ENCODE measurements around the gene CLDND1. TPM values are rescaled to one million over a fixed set of nuclear protein-coding genes. Genes with fewer than 3 reads are reported as not detected.

CLDND1 gene
- total and polyA plus RNA-seq, 4 donors = 21.8 to 55.5 (median 37.1) TPM

DNA sequence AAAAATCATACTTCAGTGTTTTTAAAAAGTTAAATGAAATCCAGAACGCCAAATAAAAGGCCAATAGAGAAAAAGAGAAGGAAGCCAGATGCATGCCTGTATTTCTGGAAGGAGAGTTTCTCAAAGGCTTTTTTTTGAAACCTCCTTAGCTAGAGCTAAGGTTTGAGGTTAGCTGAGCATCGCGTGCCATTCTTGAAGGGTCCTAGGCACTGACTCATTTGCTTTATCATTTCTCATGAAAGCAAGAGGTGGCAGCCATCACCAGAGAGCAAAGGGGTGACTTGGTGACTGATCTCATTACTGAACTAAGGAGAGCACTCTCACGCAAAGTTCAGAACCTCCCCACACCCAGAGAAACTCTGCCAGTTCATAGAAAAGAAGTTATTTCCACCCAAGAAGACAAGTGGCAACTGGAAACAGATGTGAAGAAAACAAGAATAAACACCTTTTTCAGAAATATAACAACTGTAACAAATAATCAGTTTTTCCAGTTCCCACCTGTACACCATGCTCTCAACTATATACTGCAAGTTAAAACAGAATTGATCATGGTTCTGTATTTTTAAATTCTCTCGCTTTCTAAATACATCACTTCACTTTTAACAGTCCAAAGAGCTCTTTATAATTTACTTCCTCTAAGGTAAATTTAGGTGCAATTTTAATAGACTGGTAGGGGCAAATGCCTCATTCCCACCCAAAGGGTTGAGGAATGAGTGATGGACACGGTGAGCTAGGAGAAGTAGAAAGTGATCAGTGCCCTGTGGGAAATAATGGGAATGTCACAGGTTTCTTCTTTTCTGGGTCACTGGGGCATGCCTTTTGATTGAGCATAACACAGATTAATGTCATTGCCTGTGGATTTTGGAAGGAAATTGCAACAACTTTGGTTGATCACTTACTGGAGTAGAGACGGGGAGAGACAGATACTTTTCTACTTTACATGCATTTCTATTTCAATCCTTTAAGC lies 33.7 kb upstream of the CLDND1 start:
- H3K9me3 ChIP-seq (ENCODE audit: control insufficient read depth in 4 of 4, low read length in 3 of 4) = no peaks in the 10 kb centered on the region
- no peaks in the 10 kb centered on the region for H3K27me3 ChIP-seq (ENCODE audit: control insufficient read depth in 4 of 4, insufficient read depth in 4 of 4, low read length in 3 of 4)
- 78% methylated on average over 7 of the region's 7 CpGs for WGBS
- TF ChIP-seq YY1 (IDR thresholded peaks at IDR 0.05) (no peak), EGR1 (IDR thresholded peaks at IDR 0.05; ENCODE audit: low read depth in 2 of 2) (no peak), FOXA1 (IDR thresholded peaks at IDR 0.05) (no peak), GABPA (IDR thresholded peaks at IDR 0.05 in 1 of 2, conservative IDR thresholded peaks at IDR 0.05 in 1 of 2) (no peak), SP1 (IDR thresholded peaks at IDR 0.05) (no peak), RXRA (IDR thresholded peaks at IDR 0.05) (no peak), FOXA2 (IDR thresholded peaks at IDR 0.05) (no peak), HNF4G (IDR thresholded peaks at IDR 0.05) (no peak)
- TF ChIP-seq, protein P1, sequence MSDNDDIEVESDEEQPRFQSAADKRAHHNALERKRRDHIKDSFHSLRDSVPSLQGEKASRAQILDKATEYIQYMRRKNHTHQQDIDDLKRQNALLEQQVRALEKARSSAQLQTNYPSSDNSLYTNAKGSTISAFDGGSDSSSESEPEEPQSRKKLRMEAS (IDR thresholded peaks at IDR 0.05) = no peak
- TF ChIP-seq, protein P2, sequence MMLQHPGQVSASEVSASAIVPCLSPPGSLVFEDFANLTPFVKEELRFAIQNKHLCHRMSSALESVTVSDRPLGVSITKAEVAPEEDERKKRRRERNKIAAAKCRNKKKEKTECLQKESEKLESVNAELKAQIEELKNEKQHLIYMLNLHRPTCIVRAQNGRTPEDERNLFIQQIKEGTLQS (IDR thresholded peaks at IDR 0.05) = no peak
- TF ChIP-seq, protein P3, sequence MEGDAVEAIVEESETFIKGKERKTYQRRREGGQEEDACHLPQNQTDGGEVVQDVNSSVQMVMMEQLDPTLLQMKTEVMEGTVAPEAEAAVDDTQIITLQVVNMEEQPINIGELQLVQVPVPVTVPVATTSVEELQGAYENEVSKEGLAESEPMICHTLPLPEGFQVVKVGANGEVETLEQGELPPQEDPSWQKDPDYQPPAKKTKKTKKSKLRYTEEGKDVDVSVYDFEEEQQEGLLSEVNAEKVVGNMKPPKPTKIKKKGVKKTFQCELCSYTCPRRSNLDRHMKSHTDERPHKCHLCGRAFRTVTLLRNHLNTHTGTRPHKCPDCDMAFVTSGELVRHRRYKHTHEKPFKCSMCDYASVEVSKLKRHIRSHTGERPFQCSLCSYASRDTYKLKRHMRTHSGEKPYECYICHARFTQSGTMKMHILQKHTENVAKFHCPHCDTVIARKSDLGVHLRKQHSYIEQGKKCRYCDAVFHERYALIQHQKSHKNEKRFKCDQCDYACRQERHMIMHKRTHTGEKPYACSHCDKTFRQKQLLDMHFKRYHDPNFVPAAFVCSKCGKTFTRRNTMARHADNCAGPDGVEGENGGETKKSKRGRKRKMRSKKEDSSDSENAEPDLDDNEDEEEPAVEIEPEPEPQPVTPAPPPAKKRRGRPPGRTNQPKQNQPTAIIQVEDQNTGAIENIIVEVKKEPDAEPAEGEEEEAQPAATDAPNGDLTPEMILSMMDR (IDR thresholded peaks at IDR 0.05; ENCODE audit: low read depth, low read length, missing input control) = no peak
- no peak for DNase-seq (ENCODE audit: low spot score)
- no peak overlapping the region for H3K4me3 ChIP-seq (ENCODE audit: low read depth in 1 of 3, low read length in 3 of 3)
- no peak overlapping the region for H3K9ac ChIP-seq (ENCODE audit: low read depth in 1 of 2, low read length in 2 of 2)
- H3K27ac ChIP-seq (ENCODE audit: low read depth in 1 of 2, low read length in 2 of 2) = no peak overlapping the region
- no peaks in the 10 kb centered on the region for H3K4me1 ChIP-seq (ENCODE audit: control insufficient read depth in 4 of 4, insufficient read depth in 4 of 4, low read length in 3 of 4)
- no peaks in the 10 kb centered on the region for H3K36me3 ChIP-seq (ENCODE audit: control insufficient read depth in 4 of 4, insufficient read depth in 3 of 4, low read depth in 1 of 4, low read length in 3 of 4)

DNA sequence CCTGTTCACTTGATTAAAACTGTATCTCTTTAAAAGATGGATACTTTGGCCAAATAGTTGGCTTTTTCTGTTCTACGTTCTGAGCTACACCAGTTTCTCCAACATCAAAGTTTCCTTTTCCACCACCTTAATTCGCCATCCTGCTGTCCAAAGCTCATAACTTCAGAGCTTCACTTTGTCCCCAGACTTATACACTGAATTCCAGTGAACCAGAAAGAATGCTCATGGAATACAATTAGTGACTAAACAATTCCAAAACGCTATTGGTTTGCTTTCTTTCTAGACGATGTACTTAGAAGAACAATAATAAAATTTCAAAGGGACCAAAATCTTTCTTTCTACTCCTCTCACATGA lies 32.3 kb upstream of the CLDND1 start:
- Histone ChIP-seq H3K36me3 (ENCODE audit: control insufficient read depth in 4 of 4, insufficient read depth in 3 of 4, low read depth in 1 of 4, low read length in 3 of 4) (no peaks in the 10 kb centered on the region), H3K4me3 (ENCODE audit: low read depth in 1 of 3, low read length in 3 of 3) (no peak overlapping the region), H3K9me3 (ENCODE audit: control insufficient read depth in 4 of 4, low read length in 3 of 4) (no peaks in the 10 kb centered on the region), H3K27ac (ENCODE audit: low read depth in 1 of 2, low read length in 2 of 2) (no peak overlapping the region), H3K4me1 (ENCODE audit: control insufficient read depth in 4 of 4, insufficient read depth in 4 of 4, low read length in 3 of 4) (no peaks in the 10 kb centered on the region), H3K27me3 (ENCODE audit: control insufficient read depth in 4 of 4, insufficient read depth in 4 of 4, low read length in 3 of 4) (no peaks in the 10 kb centered on the region), H3K9ac (ENCODE audit: low read depth in 1 of 2, low read length in 2 of 2) (no peak overlapping the region)
- 72% methylated on average over 4 of the region's 4 CpGs for WGBS
- TF ChIP-seq, protein P1 (IDR thresholded peaks at IDR 0.05) = no peak
- TF ChIP-seq TAF1 (conservative IDR thresholded peaks at IDR 0.05) = no peak
- DNase-seq (ENCODE audit: low spot score) = no peak

DNA sequence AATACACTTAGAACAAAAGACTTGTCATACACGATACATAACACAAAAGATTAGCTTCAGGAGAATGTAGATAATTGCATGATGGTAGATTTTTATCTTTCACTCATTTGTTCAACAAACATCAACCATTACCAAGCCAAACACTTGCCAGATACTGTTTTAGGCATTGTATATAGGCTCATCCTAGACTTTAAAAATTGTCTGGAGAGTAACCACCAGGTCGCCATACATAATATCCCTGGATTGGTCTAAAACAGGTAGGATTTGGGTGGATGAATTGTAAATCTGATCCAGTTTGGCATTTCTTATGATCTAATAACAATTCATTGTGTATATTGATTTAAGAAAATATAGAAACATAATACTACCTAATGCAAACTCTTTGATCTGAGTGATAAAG lies 31.9 kb upstream of the CLDND1 start:
- Histone ChIP-seq H3K4me1 (ENCODE audit: control insufficient read depth in 4 of 4, insufficient read depth in 4 of 4, low read length in 3 of 4) (no peaks in the 10 kb centered on the region), H3K27ac (ENCODE audit: low read depth in 1 of 2, low read length in 2 of 2) (no peak overlapping the region), H3K9me3 (ENCODE audit: control insufficient read depth in 4 of 4, low read length in 3 of 4) (no peaks in the 10 kb centered on the region), H3K4me3 (ENCODE audit: low read depth in 1 of 3, low read length in 3 of 3) (no peak overlapping the region), H3K36me3 (ENCODE audit: control insufficient read depth in 4 of 4, insufficient read depth in 3 of 4, low read depth in 1 of 4, low read length in 3 of 4) (no peaks in the 10 kb centered on the region), H3K27me3 (ENCODE audit: control insufficient read depth in 4 of 4, insufficient read depth in 4 of 4, low read length in 3 of 4) (no peaks in the 10 kb centered on the region), H3K9ac (ENCODE audit: low read depth in 1 of 2, low read length in 2 of 2) (no peak overlapping the region)
- WGBS = 90% methylated on average over 2 of the region's 2 CpGs
- DNase-seq (ENCODE audit: low spot score) = no peak
- TF ChIP-seq HNF4G (IDR thresholded peaks at IDR 0.05) (no peak), SP1 (IDR thresholded peaks at IDR 0.05) (no peak), YY1 (IDR thresholded peaks at IDR 0.05) (no peak), HNF4A (conservative IDR thresholded peaks at IDR 0.05) (no peak), RXRA (IDR thresholded peaks at IDR 0.05) (no peak), EGR1 (IDR thresholded peaks at IDR 0.05; ENCODE audit: low read depth in 2 of 2) (no peak), GABPA (IDR thresholded peaks at IDR 0.05 in 1 of 2, conservative IDR thresholded peaks at IDR 0.05 in 1 of 2) (no peak), TAF1 (conservative IDR thresholded peaks at IDR 0.05) (no peak), FOXA2 (IDR thresholded peaks at IDR 0.05) (no peak), JUND (IDR thresholded peaks at IDR 0.05) (no peak), NR2F2 (IDR thresholded peaks at IDR 0.05) (no peak)
- TF ChIP-seq, protein P4, sequence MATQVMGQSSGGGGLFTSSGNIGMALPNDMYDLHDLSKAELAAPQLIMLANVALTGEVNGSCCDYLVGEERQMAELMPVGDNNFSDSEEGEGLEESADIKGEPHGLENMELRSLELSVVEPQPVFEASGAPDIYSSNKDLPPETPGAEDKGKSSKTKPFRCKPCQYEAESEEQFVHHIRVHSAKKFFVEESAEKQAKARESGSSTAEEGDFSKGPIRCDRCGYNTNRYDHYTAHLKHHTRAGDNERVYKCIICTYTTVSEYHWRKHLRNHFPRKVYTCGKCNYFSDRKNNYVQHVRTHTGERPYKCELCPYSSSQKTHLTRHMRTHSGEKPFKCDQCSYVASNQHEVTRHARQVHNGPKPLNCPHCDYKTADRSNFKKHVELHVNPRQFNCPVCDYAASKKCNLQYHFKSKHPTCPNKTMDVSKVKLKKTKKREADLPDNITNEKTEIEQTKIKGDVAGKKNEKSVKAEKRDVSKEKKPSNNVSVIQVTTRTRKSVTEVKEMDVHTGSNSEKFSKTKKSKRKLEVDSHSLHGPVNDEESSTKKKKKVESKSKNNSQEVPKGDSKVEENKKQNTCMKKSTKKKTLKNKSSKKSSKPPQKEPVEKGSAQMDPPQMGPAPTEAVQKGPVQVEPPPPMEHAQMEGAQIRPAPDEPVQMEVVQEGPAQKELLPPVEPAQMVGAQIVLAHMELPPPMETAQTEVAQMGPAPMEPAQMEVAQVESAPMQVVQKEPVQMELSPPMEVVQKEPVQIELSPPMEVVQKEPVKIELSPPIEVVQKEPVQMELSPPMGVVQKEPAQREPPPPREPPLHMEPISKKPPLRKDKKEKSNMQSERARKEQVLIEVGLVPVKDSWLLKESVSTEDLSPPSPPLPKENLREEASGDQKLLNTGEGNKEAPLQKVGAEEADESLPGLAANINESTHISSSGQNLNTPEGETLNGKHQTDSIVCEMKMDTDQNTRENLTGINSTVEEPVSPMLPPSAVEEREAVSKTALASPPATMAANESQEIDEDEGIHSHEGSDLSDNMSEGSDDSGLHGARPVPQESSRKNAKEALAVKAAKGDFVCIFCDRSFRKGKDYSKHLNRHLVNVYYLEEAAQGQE (IDR thresholded peaks at IDR 0.05) = no peak
- TF ChIP-seq, protein P1 (IDR thresholded peaks at IDR 0.05) = no peak
- TF ChIP-seq, protein P3 (IDR thresholded peaks at IDR 0.05; ENCODE audit: low read depth, low read length, missing input control) = no peak
- TF ChIP-seq, protein P2 (IDR thresholded peaks at IDR 0.05) = no peak

Data from liver (tissue), 9 donors.